Inflammatory macrophage treated with lipopolysaccharide for 1 hour (primary cell): ENCODE data around the gene TAOK2.

Experiments
- DNase-seq, 2 donors: peaks; one replicate each; pipeline ENCODE4 v3.0.0-alpha.2; 2020 to 2022

TAOK2 gene

DNA sequence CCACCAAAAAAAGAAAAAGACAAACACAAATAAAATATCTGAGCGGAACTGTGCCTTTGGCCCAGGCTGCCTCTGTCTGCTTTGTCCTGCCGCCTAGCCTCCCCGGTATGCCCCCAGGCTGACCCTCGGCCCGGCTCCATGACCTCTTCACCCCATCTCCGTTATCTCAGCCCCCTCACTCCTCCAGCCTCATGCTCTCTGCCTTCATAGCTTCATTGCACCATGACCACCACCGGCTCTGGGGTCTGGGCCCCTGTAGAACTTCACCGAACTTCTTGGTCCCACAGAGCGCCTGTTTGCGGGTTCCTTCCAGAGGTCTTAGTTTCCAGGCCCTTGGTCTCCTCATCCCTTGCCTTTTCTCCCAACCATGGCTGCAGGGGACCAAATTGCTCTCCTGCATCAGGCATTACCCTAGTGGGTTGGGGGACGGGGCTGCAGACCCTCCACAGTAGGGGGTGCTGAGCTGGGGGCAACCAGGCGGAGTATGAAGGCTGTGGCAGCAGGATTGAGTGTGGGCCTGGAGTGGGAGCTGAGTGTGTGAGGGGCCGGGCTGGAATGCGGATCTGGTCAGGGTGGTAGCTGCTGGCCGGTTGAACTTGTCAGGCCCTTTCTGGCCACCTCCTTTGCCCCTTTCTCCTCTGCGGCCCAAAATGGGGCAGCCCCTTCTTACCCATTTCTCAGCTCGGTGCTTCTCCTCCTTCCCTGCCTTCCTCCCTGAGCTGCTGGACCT, 14.8 kb downstream of the TAOK2 start:
- DNase-seq: no peak

DNA sequence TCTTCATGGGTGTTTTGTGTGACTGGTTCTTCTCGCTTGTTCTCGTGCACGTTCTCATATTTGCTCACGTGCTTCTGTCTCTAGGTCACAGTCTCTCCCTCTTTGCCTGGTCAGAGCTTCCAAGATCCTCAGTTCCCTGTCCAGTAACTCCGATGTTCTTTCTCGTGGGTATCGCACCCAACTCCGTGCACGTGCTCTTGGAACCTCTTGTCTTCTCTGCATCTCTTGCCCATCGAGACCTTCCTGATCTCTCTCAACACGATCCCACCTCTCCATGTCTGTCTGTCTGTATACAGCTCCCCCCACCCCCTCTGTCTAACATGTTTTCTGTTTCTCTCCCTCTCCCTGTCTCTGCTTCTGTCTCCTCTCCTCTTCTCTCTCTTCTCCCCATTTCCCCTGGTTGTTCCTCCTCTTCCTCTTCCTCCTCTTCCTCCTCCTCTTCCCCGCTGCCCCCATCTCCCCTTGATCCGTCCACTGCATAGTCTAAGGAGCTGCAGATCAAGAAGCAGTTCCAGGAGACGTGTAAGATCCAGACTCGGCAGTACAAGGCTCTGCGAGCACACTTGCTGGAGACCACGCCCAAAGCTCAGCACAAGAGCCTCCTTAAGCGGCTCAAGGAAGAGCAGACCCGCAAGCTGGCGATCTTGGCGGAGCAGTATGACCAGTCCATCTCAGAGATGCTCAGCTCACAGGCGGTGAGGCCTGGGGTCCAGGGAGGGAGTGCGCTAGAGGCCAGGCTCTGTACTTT, 15.6 kb downstream of the TAOK2 start:
- DNase-seq: no peak

DNA sequence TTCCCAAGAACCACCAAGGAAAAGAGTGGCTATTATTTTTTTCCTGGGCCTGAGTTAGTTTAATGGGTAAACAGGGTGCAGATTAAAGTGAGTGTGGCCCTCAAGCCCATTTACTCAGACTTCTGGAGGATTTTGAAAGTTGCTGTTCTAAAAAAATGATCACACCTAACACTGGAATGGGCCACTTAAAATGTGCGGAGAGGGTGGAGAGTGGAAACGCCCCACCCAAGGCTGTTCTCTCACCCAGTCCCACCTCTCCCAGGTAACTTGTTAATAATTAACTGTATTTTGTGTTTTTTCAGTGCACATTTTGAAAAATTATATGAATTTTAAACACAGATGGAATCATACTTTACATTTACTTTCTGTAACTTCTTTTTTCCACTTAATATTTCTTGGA, 16.4 kb downstream of the TAOK2 start:
- DNase-seq: no peak

DNA sequence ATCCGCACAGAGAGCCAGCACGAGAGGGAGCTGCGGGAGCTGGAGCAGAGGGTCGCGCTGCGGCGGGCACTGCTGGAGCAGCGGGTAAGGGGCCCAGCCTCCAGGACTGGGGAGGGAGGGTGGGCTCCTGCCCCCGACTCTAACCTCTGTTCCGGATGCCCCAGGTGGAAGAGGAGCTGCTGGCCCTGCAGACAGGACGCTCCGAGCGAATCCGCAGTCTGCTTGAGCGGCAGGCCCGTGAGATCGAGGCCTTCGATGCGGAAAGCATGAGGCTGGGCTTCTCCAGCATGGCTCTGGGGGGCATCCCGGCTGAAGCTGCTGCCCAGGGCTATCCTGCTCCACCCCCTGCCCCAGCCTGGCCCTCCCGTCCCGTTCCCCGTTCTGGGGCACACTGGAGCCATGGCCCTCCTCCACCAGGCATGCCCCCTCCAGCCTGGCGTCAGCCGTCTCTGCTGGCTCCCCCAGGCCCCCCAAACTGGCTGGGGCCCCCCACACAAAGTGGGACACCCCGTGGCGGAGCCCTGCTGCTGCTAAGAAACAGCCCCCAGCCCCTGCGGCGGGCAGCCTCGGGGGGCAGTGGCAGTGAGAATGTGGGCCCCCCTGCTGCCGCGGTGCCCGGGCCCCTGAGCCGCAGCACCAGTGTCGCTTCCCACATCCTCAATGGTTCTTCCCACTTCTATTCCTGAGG, 17.4 kb downstream of the TAOK2 start:
- no peak for DNase-seq

DNA sequence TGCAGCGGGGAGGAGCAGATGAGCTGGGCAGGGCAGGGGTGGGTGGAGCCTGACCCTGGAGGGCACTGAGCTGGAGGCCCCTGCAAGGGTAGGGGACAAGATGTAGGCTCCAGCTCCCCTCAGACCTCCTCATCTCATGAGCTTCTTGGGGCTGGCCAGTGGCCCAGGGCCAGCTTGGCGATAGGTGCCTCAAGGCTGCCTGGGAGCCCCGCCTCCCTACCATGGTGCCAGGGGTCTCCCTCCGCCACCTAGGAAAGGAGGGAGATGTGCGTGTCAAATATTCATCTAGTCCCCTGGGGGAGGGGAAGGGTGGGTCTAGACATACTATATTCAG, 17.9 kb downstream of the TAOK2 start:
- DNase-seq: no peak

DNA sequence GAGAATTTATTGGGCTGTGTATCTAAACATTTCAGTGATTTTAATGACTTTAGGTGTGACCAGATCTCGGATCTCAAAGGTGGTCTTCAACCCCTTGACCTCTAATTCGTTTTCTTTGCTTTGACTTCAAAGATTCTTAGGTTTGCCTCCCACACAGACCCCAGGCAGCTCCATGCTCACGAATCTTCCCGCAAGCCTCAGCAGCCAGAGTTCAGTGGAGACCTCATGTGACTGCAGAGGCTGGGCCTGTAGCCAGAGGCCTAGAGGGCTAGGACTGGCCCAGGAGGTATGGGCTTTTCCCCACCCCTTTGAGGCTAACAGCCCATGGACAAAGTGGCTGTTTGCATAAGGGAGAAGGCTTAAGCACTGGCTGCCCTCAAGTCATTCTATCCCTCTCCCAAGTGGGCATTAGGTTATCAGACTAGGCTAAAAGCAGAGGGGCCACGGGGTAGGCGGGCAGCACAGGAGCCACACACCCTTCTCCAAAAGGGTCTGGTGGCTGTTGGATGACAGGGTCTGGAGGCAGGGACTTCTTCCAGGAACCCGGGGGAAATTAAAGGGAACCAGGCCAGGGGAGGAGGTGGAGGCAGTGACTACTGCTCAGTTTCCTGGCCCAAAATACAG, 18.8 kb downstream of the TAOK2 start:
- DNase-seq: no peak

DNA sequence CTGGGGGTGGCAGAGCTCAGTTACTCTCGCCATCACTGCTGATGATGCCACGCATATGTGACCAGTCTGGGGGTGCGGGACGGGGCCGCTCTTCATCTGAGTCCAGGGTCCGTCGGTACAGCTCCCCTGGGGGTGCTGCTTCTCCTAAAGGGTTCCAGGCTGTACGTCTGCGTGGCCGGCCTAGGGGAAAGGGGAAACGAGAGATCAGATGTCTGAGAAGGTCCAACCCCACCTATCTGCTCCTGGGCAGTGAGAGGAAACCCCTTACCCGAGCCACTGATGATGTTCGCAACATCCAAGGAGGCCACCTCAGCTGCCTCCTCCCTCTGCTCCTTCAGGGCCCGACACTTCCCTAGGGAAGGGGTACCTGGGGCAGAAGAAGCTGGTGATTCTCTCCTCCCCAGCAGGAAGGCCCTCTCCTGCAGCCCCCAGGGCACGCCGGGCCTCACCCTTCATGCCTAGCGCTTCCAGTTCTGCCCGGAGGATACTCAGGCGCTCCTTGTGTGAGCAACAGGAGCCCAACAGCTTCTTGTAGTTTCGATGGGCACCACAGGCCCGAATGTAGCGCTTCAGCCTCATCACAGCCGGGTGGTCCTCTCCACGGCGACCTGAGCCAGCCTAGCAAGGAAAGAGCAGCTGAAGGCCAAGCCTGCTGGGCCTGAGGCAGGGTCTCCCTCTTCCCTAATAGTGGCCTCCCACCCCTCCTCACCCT, 19.7 kb downstream of the TAOK2 start:
- no peak for DNase-seq

DNA sequence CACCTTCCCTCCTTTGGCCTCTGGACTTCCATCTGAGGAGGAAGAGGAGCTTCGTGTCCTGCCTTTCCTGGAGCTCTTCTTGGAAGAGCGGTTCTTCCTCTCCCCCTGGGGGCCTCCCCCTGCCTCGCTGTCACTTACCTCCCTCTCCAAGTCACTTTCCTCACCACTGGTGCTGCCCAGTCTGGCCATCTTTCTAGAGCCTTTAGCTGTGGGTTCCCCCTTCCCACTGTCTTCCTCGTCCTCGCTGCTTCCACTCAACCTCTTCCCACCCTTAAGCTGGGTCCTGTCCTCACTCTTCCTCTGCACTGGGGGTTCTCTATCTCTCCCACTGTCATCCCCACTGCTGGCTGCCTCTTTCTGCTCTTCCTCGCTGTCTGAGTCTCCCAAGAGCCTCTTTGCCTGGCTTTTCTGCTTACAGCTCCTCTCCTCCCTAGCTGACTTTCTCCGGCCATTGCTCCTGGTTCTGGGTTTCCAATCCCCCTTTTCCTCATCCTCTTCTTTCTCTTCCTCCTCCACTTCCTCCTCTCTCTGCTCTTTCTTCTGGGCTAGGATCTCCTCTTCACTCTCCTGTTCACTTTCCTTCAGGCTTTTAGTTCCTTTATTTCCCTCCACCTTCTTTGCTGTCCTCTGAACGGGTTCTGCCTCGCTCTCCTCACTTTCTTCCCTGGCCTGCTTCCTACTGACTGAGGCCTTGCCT, 20.4 kb downstream of the TAOK2 start:
- DNase-seq: no peak

DNA sequence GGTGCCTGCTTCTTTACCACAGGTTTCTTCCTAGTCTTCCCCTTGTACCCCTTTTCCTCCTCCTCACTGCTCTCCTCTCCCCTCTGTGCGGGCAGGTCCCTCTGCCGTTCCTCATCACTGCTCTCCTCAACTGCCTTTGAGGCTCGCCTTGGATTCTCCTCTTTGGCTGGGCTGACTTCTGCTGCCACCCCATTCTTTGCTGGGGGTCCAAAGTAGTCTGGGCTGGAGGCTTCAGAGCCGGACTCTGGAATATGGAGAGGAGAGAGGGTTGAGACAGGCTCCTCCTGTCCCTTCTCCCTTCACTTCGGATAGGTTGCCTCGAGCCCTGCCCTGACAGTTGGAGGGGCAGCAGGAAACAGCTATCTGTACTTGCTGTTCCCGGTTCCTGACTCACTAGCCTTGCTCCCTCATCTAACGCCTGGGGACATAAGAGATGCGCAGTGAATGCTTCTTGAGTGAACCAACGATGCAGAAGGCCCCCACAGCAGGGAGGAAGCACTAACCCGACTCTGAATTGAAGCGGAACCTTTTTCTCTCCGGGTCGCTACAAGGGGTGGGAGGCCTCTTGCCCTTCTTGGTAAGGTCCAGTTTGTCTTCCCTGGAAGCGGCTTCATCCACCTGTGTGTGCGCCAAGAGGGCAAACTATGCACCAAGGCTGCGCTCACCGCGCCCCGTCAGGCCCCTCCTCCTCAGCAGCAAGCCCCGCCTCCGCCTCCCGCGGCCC, 21.1 kb downstream of the TAOK2 start:
- DNase-seq: no peak

DNA sequence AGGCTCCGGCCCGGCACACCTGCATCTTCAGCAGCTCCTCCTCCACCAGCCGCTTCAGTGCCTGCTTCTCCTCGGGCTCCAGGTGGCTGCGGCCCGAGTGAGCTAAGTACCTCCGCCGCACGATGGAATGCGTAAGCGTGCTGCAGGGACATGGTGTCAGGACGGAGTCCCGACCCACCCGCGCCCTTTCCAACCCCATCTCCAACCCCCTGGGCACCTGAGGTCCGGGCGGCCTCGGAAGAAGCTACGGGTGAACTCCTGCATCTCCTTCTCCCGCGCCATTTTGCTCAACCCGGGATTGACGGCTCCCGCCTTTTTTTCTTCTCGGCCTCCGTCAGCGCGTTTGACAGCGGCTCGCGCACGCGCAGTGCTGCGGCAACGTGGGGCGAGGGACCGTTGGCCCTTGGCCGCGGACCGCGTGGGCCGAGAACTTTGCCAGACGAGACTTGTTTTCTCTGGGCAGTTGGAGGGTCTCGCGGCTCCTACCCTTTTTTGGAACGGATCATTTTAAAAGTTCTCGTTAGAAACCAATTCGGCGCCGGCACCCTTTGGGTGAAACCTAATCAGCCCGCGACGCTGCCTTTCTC, 21.7 kb downstream of the TAOK2 start, which contains the start of gene HIRIP3:
Gene HIRIP3, minus strand, starts transcription at position 294 of the 587 bp plus-strand sequence. Its CDS starts 12 bp downstream, at position 282.
- DNase-seq: peak; percentile 82 to 91

DNA sequence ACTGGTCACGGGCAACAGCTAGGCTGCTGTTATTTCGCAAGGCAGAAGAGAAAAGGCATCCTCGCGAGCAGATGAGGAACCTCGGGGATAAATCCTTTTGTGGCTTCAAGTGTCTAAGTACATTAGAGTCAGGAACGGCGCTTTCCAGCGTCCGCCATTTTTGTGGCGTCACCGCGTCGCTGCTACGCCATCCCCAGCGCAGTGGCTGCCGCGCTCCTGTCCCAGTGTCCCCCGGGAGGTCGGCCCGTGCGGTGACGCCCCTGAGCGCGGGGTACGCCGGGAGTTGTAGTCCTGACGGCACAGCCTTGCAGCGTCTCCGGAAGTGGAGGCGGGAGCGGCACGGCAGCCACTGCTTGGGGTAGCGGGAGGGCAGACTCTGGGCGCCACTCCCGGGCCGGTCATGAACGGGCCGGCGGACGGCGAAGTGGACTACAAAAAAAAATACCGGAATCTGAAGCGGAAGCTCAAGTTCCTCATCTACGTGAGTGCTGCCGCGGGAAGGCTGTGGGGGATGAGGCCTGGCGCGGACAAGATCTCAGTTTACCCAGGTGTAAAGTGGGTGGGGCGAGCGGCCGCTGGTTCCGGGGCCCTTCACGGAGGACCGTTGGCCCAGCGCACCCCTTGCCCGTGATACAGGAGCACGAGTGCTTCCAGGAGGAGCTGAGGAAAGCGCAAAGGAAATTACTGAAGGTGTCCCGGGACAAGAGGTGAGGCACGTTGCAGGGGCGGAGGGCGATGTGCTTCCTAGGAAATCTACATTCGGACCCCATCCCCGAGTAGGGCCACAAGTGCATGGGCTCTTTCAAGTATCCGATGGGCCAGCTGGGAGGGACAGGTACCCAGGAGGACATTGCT, 22.5 kb downstream of the TAOK2 start, which contains the start of gene INO80E:
Gene INO80E, plus strand, starts transcription at position 331 of the 855 bp plus-strand sequence. Its CDS starts 70 bp downstream, at position 401.
- DNase-seq: peak; percentile 96 to 98

DNA sequence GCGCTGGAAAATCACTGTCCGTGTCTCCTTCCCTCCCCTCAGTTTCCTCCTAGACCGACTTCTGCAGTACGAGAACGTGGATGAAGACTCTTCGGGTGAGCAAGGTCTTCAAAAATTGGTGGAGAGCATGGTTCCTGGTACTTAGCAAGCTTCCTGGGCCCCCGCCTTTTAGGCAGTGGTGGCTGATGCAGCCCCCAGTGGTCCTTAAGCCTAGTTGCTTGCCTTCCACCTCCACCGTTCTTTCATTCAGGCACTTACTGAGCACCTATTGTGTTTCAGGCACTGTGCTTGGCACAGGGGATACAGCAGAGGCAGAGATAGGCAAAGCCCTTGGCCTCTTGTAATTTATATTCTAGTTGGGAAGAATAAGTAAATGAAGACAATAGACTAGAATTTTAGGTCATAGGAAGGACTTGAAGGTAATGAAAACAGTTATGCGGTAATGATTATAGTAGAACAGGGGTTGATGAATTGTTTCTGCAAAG, 23.1 kb downstream of the TAOK2 start:
- no peak for DNase-seq

DNA sequence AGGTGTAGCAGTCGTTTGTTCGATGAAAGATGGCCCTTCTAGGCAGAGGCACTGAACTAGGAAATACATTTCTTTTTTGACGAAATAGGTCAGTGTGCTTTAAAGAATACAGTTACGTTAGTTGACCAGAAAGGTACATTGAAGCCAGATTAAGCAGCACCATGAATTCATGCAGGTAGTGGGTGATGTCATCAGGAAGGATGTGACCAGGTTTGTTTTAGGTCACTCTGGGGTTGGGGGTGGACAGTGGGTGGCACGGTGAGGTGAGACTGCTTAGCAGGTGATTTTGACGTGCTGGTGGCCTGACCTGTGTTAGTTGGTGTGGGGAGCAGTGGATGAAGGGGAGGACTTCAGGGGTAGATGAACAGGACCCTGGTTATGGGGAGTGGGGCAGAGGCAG, 25.9 kb downstream of the TAOK2 start:
- DNase-seq: no peak

DNA sequence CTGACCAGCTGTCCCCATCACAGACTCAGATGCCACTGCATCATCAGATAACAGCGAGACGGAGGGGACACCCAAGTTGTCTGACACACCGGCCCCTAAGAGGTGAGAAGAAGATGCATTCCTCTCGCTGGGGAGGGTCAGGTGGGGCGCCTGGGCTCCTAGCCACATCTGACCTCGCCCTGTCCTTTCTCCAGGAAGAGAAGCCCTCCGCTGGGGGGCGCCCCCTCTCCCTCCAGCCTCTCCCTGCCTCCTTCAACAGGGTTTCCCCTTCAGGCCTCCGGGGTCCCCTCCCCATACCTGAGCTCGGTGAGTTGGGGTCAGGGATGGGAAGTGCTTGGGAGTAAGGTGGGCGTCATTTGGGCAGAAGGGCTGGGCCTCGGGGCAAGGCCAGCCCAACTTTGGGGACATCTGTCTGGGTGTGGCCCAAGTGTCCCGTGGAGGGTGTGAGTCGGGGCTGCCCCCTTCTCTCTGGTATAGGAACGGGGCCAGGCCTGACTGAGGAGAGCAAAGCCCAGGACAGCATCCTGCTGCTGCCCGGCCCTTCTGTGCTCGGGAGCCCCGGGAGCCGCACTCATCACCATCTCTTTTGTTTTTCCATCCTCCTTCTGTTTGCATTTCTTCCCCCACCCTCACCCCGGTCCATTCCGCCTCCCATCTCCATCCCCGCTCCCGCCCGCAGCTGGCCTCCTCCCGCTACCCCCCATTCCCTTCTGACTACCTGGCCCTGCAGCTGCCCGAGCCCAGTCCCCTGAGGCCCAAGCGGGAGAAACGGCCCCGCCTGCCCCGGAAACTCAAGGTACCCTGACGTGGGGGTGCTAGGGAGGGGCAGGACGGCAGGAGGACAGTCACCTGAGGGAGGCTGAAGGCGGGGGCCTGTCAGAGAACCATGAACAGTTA, 27.3 kb downstream of the TAOK2 start:
- DNase-seq: no peak

DNA sequence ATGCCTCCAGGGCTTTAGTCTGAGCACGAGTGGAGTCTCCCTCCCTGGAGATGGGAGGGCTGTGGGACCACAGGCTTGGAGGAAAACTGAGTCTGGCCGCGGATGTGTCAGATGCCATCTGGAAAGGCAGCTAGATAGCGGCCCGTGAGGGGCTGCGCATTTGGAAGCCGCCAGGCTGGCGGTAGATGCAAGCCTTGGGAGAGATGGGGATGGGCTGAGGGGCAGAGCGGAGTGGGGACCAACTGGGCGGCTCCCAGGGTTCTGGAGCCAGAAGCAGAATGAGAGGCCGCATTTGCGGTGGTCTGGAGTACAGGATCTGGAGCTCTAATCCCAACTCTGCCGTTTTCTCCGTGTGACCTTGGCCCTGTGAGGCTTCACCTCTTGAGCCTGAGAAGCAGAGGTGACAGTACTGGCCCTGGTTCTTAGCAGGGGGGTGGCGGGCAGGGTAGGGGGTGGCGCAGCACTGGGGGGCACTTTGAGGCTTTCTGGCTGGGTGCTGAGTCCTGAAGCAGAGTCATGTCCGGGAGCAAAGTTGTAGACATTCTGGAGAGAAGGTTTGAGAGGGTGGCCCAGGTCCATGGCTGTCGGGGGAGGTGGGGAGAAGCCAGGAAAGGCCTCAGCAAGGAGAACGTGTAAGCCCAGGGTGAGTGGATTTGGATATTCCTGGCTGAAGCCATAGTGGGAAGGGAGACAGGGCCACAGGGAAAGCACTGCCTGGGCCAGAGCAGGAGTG, 29.1 kb downstream of the TAOK2 start:
- no peak for DNase-seq

DNA sequence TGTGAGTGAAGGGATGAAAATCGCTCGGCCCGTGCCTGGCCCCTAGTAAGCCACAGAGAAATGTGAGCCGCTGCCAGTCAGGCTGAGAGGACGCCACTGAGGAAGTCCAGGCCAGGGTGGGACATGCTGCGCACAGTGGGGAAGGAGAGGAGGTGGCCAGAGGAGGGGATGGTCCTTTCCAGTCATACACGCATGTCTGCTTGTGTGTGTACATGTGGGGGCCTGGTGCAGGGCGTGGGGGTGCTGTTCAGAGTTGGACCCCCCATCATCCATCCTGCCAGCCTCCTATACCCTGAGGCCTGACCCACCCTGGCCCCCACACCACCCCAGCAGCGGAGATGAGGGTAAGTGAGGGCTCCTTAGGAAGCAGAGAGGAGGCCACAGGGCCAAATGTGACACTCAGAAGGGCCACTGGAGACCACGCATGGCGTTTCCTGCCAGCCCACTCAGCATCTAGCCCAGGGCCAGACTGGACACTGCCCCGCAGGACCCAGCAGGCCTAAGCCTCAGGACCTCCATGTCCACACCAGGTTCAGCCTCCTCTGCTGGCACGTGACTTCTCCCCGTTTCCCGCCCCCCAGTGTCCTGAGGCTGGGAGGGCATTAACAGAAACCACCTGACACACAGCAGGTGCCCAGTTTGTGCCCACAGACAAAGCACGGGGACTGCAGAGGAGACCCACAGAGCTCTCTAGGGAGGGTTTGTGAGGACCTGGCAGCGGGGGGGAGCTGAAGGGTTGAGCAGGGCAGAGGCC, 30.2 kb downstream of the TAOK2 start:
- no peak for DNase-seq

DNA sequence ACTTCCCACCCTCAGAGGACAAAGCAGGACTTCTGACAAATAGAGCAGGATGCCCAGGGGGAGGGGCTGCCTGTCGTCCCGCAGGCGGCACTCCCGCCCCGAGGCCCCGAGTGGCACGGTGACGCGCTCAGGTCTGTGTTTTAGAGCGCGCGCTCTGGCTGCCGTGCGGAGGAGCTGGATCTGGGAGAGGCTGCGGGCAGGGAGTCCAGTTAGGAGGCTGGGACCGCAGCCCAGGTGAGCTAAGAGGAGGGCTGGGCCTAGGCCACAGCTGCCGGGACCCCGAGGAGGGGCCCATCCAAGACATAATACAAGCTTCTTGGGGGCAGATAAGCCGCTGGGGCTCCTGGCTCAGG, 30.7 kb downstream of the TAOK2 start:
- DNase-seq: no peak
